Spleen (tissue), 7 donors: ENCODE measurements around the gene ALDH1A2.

Experiments used
- POLR2A ChIP-seq, 3 donors: fragments of 450-650 bp; IDR thresholded peaks; one replicate each; pipeline ENCODE4 v1.5.1; 2017; ENCODE audit warnings: antibody characterized with exemption in 3 of 3, mild to moderate bottlenecking in 1 of 3
- TF ChIP-seq, protein P1 (sequence below), 11 experiments: fragments of 200-600 bp in 7 of 11; fragments of 450-650 bp in 4 of 11; sonication (generic) in 4 of 11; IDR thresholded peaks in 8 of 11; conservative IDR thresholded peaks in 3 of 11; 1 replicate in 7 of 11; 2 replicates in 4 of 11; pipeline versions ENCODE4 v1.4.0 to v1.8.0; 2016 to 2021; ENCODE audit warnings: antibody characterized with exemption in 11 of 11, inconsistent platforms in 4 of 11, mild to moderate bottlenecking in 1 of 11
- donor health status: DM: no; HTN: no; CAD: no; lungs with moderate emphysema.
- donor health status: DM: no; HTN: no; CAD: no.
- donor health status: DM: no; HTN: no; CAD: no.

DNA sequence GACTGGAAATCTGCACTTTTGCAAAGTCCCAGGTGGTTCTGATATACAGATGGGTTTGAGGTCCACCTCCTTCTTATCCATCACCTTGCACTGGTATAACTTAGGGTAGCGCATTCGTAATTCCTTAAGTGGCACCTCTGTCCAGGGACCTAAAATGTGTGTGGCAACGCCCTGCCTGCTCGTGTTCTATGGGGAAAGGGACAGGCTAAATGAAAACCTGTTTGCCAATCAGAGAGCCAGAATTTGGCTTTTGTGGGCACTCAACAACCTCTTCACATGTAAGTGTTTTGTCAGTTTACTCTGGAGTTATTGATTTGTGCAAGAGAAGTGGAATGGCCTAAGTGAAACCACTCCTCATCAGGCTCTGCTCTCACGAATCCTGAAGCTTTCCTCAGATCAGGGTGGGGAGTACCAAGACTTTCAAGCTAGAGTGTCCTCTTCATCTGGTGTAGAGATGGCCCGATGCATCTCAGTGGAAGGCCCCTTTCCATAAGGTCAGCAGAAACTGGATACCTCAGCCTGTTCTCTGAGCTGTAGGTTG lies 138.3 kb downstream of the ALDH1A2 start:
- TF ChIP-seq, protein P1, sequence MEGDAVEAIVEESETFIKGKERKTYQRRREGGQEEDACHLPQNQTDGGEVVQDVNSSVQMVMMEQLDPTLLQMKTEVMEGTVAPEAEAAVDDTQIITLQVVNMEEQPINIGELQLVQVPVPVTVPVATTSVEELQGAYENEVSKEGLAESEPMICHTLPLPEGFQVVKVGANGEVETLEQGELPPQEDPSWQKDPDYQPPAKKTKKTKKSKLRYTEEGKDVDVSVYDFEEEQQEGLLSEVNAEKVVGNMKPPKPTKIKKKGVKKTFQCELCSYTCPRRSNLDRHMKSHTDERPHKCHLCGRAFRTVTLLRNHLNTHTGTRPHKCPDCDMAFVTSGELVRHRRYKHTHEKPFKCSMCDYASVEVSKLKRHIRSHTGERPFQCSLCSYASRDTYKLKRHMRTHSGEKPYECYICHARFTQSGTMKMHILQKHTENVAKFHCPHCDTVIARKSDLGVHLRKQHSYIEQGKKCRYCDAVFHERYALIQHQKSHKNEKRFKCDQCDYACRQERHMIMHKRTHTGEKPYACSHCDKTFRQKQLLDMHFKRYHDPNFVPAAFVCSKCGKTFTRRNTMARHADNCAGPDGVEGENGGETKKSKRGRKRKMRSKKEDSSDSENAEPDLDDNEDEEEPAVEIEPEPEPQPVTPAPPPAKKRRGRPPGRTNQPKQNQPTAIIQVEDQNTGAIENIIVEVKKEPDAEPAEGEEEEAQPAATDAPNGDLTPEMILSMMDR (IDR thresholded peaks at IDR 0.05 in 8 of 11, conservative IDR thresholded peaks at IDR 0.05 in 3 of 11): no peak
- TF ChIP-seq POLR2A (IDR thresholded peaks at IDR 0.05): no peak
